Choroid plexus epithelial cell (primary cell): Measurements from ENCODE around the gene ZNRF3.

Experiments used
- DNase-seq: peaks from one replicate; pipeline ENCODE4 v3.0.0-alpha.2; 2010; ENCODE audit warnings: low read depth
- H3K4me3 ChIP-seq: 2 replicates; pipeline ENCODE4 v1.5.1; 2011; ENCODE audit warnings: low read depth, mild to moderate bottlenecking, control low read depth, low read length, moderate library complexity
- CTCF ChIP-seq: conservative IDR thresholded peaks from 2 replicates; pipeline ENCODE4 v1.5.1; 2011; ENCODE audit warnings: low read depth, mild to moderate bottlenecking, control low read depth, inconsistent platforms, low read length, moderate library complexity

The ZNRF3 gene

GRCh38 chr22:29069463-29069862 lies 186.1 kb downstream of the ZNRF3 start:
- TF ChIP-seq CTCF = no peak
- DNase-seq = no peak
- no peak overlapping the region for H3K4me3 ChIP-seq

GRCh38 chr22:29070490-29070889 lies 187.1 kb downstream of the ZNRF3 start:
- DNase-seq = no peak
- no peak overlapping the region for H3K4me3 ChIP-seq
- TF ChIP-seq CTCF = no peak

GRCh38 chr22:29071261-29072045 lies 188.1 kb downstream of the ZNRF3 start:
- DNase-seq = peak; percentile 23

GRCh38 chr22:29072193-29072978 lies 189.0 kb downstream of the ZNRF3 start:
- H3K4me3 ChIP-seq = peak overlapping the region; percentile 61
- no peak for TF ChIP-seq CTCF
- DNase-seq = peak; percentile 67

More at GRCh38 chr22:29071261-29072045, 188.1 kb downstream of the ZNRF3 start:
- TF ChIP-seq CTCF = no peak
- H3K4me3 ChIP-seq = peak overlapping the region; percentile 38

- no peak for TF ChIP-seq CTCF
- peak within 1 kb of the TSS; percentile 61 for H3K4me3 ChIP-seq
- DNase-seq = no peak
Measured at GRCh38 chr22:29072979-29073617, 189.7 kb downstream of the ZNRF3 start, which contains the start of gene KREMEN1. KREMEN1 (plus strand) TSS chr22:29073035; CDS start chr22:29073131, 96 bp downstream.

GRCh38 chr22:29073618-29074275 lies 190.4 kb downstream of the ZNRF3 start:
- peak overlapping the region; percentile 61 for H3K4me3 ChIP-seq
- TF ChIP-seq CTCF = no peak
- peak; percentile 30 for DNase-seq
